Measurements from ENCODE around the gene AGPAT4. TPM values are rescaled to one million over a fixed set of nuclear protein-coding genes. Genes with fewer than 3 reads are reported as not detected.

Gene AGPAT4
- polyA plus RNA-seq, 2 of the 4 experiments (the other 2 are of a cell fraction), result 2.1 to 3.7 TPM

DNA sequence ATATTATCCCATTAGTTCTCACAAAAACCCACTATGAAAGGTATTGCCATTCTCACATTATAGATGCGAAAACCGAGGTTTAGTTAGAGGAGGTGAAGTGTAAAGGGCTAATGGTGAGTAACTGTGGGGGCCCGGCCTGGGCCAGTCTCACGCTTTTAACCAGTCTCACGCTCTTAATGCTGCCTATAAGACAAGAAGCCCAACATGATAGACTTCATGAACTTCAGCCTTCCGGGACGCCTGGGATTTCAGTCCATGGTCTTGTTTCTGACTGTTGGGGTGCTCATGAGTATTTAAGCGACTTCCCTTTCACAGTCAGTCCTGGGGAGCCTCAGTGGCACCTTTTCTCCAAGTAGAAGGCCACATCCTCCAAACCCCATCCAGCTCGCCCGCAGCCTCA is 31.7 kb downstream of the AGPAT4 start:
- no peaks in the 10 kb centered on the region for H3K4me1 ChIP-seq
- DNase-seq (ENCODE audit: low read depth in 1 of 2, low spot score in 1 of 2) (no peak), ATAC-seq (no peak), FAIRE-seq (no peak)
- WGBS (ENCODE audit: missing lambda C conversion rate), result 89% methylated on average over 10 of the region's 10 CpGs
- no peak overlapping the region for H3K4me2 ChIP-seq
- TF ChIP-seq MYC (IDR thresholded peaks at IDR 0.05; ENCODE audit: borderline replicate concordance, low read length) (no peak), RNF2 (IDR thresholded peaks at IDR 0.05; ENCODE audit: borderline replicate concordance, low read depth) (no peak), TP53 (CRISPR knock-in tag; IDR thresholded peaks at IDR 0.05) (no peak), ZNF302 (CRISPR knock-in tag; IDR thresholded peaks at IDR 0.05) (no peak), JUNB (IDR thresholded peaks at IDR 0.05) (no peak), MAFK (IDR thresholded peaks at IDR 0.05; ENCODE audit: partially characterized antibody) (no peak), RCOR1 (IDR thresholded peaks at IDR 0.05; ENCODE audit: low read depth, low read length) (no peak), CHD2 (IDR thresholded peaks at IDR 0.05; ENCODE audit: low read length, partially characterized antibody) (no peak), BHLHE40 (IDR thresholded peaks at IDR 0.05; ENCODE audit: low read depth, low read length) (no peak), CBX2 (IDR thresholded peaks at IDR 0.05; ENCODE audit: borderline replicate concordance, low read depth) (no peak), ZFP36 (IDR thresholded peaks at IDR 0.05; ENCODE audit: borderline replicate concordance, partially characterized antibody) (no peak), PHF8 (IDR thresholded peaks at IDR 0.05; ENCODE audit: borderline replicate concordance, low read depth) (no peak), NR3C1 (IDR thresholded peaks at IDR 0.05) (no peak), CEBPB (IDR thresholded peaks at IDR 0.05) (no peak)
- TF ChIP-seq, protein P1, sequence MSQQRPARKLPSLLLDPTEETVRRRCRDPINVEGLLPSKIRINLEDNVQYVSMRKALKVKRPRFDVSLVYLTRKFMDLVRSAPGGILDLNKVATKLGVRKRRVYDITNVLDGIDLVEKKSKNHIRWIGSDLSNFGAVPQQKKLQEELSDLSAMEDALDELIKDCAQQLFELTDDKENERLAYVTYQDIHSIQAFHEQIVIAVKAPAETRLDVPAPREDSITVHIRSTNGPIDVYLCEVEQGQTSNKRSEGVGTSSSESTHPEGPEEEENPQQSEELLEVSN (IDR thresholded peaks at IDR 0.05; ENCODE audit: borderline replicate concordance, low read depth), result no peak
- TF ChIP-seq, protein P2, sequence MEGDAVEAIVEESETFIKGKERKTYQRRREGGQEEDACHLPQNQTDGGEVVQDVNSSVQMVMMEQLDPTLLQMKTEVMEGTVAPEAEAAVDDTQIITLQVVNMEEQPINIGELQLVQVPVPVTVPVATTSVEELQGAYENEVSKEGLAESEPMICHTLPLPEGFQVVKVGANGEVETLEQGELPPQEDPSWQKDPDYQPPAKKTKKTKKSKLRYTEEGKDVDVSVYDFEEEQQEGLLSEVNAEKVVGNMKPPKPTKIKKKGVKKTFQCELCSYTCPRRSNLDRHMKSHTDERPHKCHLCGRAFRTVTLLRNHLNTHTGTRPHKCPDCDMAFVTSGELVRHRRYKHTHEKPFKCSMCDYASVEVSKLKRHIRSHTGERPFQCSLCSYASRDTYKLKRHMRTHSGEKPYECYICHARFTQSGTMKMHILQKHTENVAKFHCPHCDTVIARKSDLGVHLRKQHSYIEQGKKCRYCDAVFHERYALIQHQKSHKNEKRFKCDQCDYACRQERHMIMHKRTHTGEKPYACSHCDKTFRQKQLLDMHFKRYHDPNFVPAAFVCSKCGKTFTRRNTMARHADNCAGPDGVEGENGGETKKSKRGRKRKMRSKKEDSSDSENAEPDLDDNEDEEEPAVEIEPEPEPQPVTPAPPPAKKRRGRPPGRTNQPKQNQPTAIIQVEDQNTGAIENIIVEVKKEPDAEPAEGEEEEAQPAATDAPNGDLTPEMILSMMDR (IDR thresholded peaks at IDR 0.05), result no peak
- TF ChIP-seq, protein P3, sequence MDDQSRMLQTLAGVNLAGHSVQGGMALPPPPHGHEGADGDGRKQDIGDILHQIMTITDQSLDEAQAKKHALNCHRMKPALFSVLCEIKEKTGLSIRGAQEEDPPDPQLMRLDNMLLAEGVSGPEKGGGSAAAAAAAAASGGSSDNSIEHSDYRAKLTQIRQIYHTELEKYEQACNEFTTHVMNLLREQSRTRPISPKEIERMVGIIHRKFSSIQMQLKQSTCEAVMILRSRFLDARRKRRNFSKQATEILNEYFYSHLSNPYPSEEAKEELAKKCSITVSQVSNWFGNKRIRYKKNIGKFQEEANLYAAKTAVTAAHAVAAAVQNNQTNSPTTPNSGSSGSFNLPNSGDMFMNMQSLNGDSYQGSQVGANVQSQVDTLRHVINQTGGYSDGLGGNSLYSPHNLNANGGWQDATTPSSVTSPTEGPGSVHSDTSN (IDR thresholded peaks at IDR 0.05), result no peak
- TF ChIP-seq, protein P4, sequence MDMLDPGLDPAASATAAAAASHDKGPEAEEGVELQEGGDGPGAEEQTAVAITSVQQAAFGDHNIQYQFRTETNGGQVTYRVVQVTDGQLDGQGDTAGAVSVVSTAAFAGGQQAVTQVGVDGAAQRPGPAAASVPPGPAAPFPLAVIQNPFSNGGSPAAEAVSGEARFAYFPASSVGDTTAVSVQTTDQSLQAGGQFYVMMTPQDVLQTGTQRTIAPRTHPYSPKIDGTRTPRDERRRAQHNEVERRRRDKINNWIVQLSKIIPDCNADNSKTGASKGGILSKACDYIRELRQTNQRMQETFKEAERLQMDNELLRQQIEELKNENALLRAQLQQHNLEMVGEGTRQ (IDR thresholded peaks at IDR 0.05), result no peak
- TF ChIP-seq, protein P5, sequence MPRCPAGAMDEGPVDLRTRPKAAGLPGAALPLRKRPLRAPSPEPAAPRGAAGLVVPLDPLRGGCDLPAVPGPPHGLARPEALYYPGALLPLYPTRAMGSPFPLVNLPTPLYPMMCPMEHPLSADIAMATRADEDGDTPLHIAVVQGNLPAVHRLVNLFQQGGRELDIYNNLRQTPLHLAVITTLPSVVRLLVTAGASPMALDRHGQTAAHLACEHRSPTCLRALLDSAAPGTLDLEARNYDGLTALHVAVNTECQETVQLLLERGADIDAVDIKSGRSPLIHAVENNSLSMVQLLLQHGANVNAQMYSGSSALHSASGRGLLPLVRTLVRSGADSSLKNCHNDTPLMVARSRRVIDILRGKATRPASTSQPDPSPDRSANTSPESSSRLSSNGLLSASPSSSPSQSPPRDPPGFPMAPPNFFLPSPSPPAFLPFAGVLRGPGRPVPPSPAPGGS (IDR thresholded peaks at IDR 0.05), result no peak
- TF ChIP-seq, protein P6, sequence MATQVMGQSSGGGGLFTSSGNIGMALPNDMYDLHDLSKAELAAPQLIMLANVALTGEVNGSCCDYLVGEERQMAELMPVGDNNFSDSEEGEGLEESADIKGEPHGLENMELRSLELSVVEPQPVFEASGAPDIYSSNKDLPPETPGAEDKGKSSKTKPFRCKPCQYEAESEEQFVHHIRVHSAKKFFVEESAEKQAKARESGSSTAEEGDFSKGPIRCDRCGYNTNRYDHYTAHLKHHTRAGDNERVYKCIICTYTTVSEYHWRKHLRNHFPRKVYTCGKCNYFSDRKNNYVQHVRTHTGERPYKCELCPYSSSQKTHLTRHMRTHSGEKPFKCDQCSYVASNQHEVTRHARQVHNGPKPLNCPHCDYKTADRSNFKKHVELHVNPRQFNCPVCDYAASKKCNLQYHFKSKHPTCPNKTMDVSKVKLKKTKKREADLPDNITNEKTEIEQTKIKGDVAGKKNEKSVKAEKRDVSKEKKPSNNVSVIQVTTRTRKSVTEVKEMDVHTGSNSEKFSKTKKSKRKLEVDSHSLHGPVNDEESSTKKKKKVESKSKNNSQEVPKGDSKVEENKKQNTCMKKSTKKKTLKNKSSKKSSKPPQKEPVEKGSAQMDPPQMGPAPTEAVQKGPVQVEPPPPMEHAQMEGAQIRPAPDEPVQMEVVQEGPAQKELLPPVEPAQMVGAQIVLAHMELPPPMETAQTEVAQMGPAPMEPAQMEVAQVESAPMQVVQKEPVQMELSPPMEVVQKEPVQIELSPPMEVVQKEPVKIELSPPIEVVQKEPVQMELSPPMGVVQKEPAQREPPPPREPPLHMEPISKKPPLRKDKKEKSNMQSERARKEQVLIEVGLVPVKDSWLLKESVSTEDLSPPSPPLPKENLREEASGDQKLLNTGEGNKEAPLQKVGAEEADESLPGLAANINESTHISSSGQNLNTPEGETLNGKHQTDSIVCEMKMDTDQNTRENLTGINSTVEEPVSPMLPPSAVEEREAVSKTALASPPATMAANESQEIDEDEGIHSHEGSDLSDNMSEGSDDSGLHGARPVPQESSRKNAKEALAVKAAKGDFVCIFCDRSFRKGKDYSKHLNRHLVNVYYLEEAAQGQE (IDR thresholded peaks at IDR 0.05), result no peak
- no peak overlapping the region for H3K4me3 ChIP-seq
- no peak overlapping the region for H3K27ac ChIP-seq
- ChIA-PET CTCF (interaction anchor here (0.9 kb wide), 1 partner anchor 23 kb away, joined by 3 read pairs; no protein-coding TSS in a partner anchor), POLR2A (no interaction called here)
- no peaks in the 10 kb centered on the region for H3K9me3 ChIP-seq

Measured in A549 (cell line).